Measurements from ENCODE around the gene LMTK3.
A peak's percentile ranks its signal among the peaks of the same experiment; 100 is the strongest.

LMTK3 gene

GRCh38 chr19:48508729-48509411 lies 2.8 kb downstream of the LMTK3 start:
- Mint-ChIP-seq H3K4me1 (ENCODE audit: low read depth in 2 of 2) (peaks cover 6 to 10% of the 10 kb centered on the region in 2 donors), H3K27me3 (no peaks in the 10 kb centered on the region), H3K4me3 (no peak overlapping the region), H3K9me3 (no peaks in the 10 kb centered on the region), H3K27ac (no peak overlapping the region), H3K36me3 (ENCODE audit: insufficient read depth) (peaks cover 10% of the 10 kb centered on the region)
- DNase-seq (no peak), ATAC-seq (replicated peaks) (no peak)

DNA sequence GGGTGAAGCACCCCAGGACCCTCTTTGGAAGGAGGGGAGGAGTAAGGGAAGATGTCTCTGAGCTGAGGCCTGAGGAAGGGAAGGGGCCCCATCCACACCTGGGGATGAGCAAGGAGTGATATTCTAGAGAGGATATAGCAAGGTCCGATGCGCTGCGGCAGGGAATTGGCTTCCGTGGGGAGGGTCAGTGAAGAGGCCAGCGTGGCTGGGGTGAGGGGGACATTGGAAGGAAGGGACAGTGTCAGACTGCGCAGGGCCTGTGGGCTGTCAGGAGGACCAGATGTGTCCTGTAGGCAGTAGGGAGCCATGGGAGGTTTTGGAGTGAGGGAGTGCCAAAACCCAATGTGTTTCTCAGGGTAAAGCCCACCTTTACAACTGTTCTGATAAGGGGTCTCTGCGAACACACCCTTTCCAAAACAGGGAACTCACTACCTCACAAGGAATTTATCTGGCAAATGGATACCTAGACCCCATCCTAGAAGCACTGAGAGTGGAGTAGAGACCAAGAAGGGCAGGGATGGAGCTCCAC lies 3.7 kb downstream of the LMTK3 start:
- no peaks in the 10 kb centered on the region for H3K27me3 Mint-ChIP-seq
- no peak overlapping the region for H3K27ac Mint-ChIP-seq
- ATAC-seq (replicated peaks) (no peak), DNase-seq (no peak)
- H3K9me3 Mint-ChIP-seq = no peaks in the 10 kb centered on the region
- no peak overlapping the region for H3K4me3 Mint-ChIP-seq
- peaks cover 10% of the 10 kb centered on the region for H3K36me3 Mint-ChIP-seq (ENCODE audit: insufficient read depth)
- peaks cover 8% of the 10 kb centered on the region in 2 donors for H3K4me1 Mint-ChIP-seq (ENCODE audit: low read depth in 2 of 2)

- peaks cover 10% of the 10 kb centered on the region for H3K36me3 Mint-ChIP-seq (ENCODE audit: insufficient read depth)
- no peaks in the 10 kb centered on the region for H3K9me3 Mint-ChIP-seq
- peaks cover 16 to 19% of the 10 kb centered on the region in 2 donors for H3K4me1 Mint-ChIP-seq (ENCODE audit: low read depth in 2 of 2)
- ATAC-seq (replicated peaks) (peak; percentile 18), DNase-seq (peak in 1 of 3 experiments; percentile 38)
- no peaks in the 10 kb centered on the region for H3K27me3 Mint-ChIP-seq
- H3K27ac Mint-ChIP-seq = no peak overlapping the region
- H3K4me3 Mint-ChIP-seq = no peak overlapping the region
These were observed 5.4 kb downstream of the LMTK3 start for GRCh38 chr19:48506138-48506733.

- Mint-ChIP-seq H3K9me3 (no peaks in the 10 kb centered on the region), H3K36me3 (ENCODE audit: insufficient read depth) (peaks cover 2% of the 10 kb centered on the region), H3K4me3 (peak overlapping the region; percentile 72), H3K27ac (peak overlapping the region in 1 of 2 donors; percentile 22), H3K27me3 (peaks cover 0 to 8% of the 10 kb centered on the region in 2 donors), H3K4me1 (ENCODE audit: low read depth in 2 of 2) (peaks cover 13 to 16% of the 10 kb centered on the region in 2 donors)
- ATAC-seq (replicated peaks) (peak; percentile 72), DNase-seq (peak in 2 of 3 experiments; percentile 38 to 71)
These were observed 9.2 kb downstream of the LMTK3 start for GRCh38 chr19:48502350-48503018.

DNA sequence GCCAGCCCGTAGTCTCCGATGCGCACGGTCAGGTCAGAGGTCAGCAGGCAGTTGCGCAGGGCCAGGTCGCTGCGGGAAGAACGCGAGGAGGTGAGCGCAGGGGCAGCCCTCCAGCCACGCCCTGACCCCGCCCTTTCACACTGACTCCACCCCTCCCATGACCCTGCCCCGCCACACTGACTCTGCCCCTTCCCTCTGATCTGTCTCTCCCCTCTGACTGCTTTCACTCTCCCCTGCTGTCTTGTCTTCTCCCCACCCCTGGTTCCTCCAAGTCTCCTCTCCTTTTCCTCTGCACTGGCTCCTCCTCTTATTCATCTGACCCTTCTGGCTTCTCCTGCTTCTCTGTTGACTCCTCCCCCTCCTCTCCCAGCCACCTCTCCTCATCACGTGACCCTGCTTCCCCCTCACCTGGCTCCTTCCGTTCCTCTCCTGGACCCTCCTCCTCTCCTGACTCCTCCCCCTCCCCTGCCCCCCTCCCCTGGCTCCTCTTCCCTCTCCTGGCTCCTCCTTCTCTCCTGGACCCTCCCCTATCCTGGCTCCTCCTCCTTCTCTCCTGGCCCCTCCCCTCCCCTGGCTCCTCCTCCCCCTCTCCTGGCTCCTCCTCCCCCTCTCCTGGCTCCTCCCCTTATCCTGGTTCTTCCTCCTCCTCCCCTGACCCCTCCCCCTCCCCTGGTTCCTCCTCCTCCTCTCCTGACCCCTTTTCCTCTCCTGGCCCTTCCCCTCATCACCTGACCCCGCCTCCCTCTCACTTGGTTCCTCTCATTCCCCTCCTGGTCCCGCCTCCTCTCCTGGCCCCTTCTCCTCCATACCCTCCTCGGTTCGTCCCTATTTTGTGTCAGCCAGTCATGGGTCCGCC lies 9.9 kb downstream of the LMTK3 start:
- ATAC-seq (replicated peaks) (peak; percentile 76), DNase-seq (peak in 2 of 3 experiments; percentile 51 to 58)
- peak overlapping the region; percentile 72 for H3K4me3 Mint-ChIP-seq
- H3K4me1 Mint-ChIP-seq (ENCODE audit: low read depth in 2 of 2) = peaks cover 13 to 16% of the 10 kb centered on the region in 2 donors
- peaks cover 2% of the 10 kb centered on the region for H3K36me3 Mint-ChIP-seq (ENCODE audit: insufficient read depth)
- no peaks in the 10 kb centered on the region for H3K9me3 Mint-ChIP-seq
- peak overlapping the region; percentile 22 to 44 for H3K27ac Mint-ChIP-seq
- H3K27me3 Mint-ChIP-seq = peaks cover 0 to 12% of the 10 kb centered on the region in 2 donors

DNA sequence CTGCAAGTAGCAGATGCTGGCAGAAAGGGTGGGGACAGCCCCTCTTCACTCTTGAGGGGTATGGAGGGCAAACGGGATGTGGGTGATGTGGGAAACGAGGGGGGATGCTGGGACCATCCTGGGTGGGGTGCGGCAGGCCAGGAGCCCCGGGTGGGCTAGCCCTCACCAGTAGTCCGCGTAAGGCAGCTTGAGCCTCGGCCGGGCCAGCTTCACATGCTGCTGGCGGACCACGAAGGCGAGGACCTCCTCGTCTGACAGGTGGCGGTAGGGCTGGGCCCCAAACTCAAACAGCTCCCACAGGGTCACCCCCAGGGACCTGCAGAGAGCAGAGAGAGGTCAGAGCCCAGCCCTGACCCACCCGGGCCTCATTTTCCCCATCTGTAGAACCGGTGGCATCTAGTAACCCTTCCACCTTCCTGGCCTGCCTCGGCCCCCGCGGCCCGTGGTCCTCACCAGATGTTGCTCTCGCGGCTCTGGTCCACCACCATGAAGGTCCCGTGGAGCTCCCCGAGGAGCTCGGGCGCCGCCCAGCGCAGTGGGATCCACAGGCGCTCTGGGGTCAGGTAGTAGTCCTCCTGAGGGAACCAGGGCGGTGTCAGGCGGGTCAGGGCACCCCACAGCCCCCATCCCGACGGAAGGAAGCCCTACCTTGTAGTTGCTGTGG lies 10.7 kb downstream of the LMTK3 start:
- peaks cover 2% of the 10 kb centered on the region for H3K36me3 Mint-ChIP-seq (ENCODE audit: insufficient read depth)
- ATAC-seq (replicated peaks) = no peak
- DNase-seq = no peak
- H3K27me3 Mint-ChIP-seq = peaks cover 0 to 12% of the 10 kb centered on the region in 2 donors
- peaks cover 13 to 16% of the 10 kb centered on the region in 2 donors for H3K4me1 Mint-ChIP-seq (ENCODE audit: low read depth in 2 of 2)
- peak overlapping the region in 1 of 2 donors; percentile 44 for H3K27ac Mint-ChIP-seq
- H3K4me3 Mint-ChIP-seq = peak overlapping the region; percentile 72
- no peaks in the 10 kb centered on the region for H3K9me3 Mint-ChIP-seq

GRCh38 chr19:48499316-48500090 lies 12.1 kb downstream of the LMTK3 start:
- DNase-seq = no peak

GRCh38 chr19:48498595-48499311 lies 12.9 kb downstream of the LMTK3 start:
- Mint-ChIP-seq H3K36me3 (ENCODE audit: insufficient read depth) (peaks cover 6% of the 10 kb centered on the region), H3K9me3 (no peaks in the 10 kb centered on the region), H3K27ac (no peak overlapping the region), H3K4me1 (ENCODE audit: low read depth in 2 of 2) (peaks cover 20 to 23% of the 10 kb centered on the region in 2 donors), H3K27me3 (peaks cover 15 to 27% of the 10 kb centered on the region in 2 donors), H3K4me3 (no peak overlapping the region)
- ATAC-seq (replicated peaks) (no peak), DNase-seq (no peak)

More at GRCh38 chr19:48499316-48500090, 12.1 kb downstream of the LMTK3 start:
- Mint-ChIP-seq H3K9me3 (no peaks in the 10 kb centered on the region), H3K4me3 (no peak overlapping the region), H3K27ac (no peak overlapping the region), H3K27me3 (peaks cover 10 to 23% of the 10 kb centered on the region in 2 donors), H3K4me1 (ENCODE audit: low read depth in 2 of 2) (peaks cover 15 to 19% of the 10 kb centered on the region in 2 donors), H3K36me3 (ENCODE audit: insufficient read depth) (peaks cover 6% of the 10 kb centered on the region)
- ATAC-seq (replicated peaks) = no peak

GRCh38 chr19:48497728-48498594 lies 13.7 kb downstream of the LMTK3 start:
- H3K36me3 Mint-ChIP-seq (ENCODE audit: insufficient read depth) = peaks cover 6% of the 10 kb centered on the region
- no peaks in the 10 kb centered on the region for H3K9me3 Mint-ChIP-seq
- ATAC-seq (replicated peaks) = no peak
- peaks cover 17 to 27% of the 10 kb centered on the region in 2 donors for H3K27me3 Mint-ChIP-seq
- H3K4me3 Mint-ChIP-seq = peak overlapping the region in 1 of 2 donors; percentile 67
- DNase-seq = no peak
- peaks cover 17 to 25% of the 10 kb centered on the region in 2 donors for H3K4me1 Mint-ChIP-seq (ENCODE audit: low read depth in 2 of 2)
- H3K27ac Mint-ChIP-seq = no peak overlapping the region

GRCh38 chr19:48496959-48497727 lies 14.5 kb downstream of the LMTK3 start:
- Mint-ChIP-seq H3K27me3 (peaks cover 25 to 35% of the 10 kb centered on the region in 2 donors), H3K9me3 (peaks cover 0 to 3% of the 10 kb centered on the region in 2 donors), H3K4me1 (ENCODE audit: low read depth in 2 of 2) (peaks cover 22 to 31% of the 10 kb centered on the region in 2 donors), H3K36me3 (ENCODE audit: insufficient read depth) (peaks cover 6% of the 10 kb centered on the region), H3K27ac (no peak overlapping the region), H3K4me3 (peak overlapping the region in 1 of 2 donors; percentile 14)
- ATAC-seq (replicated peaks) = no peak
- no peak for DNase-seq

Data from effector memory CD8-positive, alpha-beta T cell (primary cell).